ENCODE data around the gene LATS2. TPM values are rescaled to one million over a fixed set of nuclear protein-coding genes. Genes with fewer than 3 reads are reported as not detected.
A peak's percentile ranks its signal among the peaks of the same experiment; 100 is the strongest.
"Not testable (repeated sequence)": the region's sequence is repeated elsewhere in the genome, so short reads cannot be mapped to it uniquely, and the experiment has no call there.

LATS2 gene
- total RNA-seq, 2 experiments from 2014 or later: 1.6 TPM

DNA sequence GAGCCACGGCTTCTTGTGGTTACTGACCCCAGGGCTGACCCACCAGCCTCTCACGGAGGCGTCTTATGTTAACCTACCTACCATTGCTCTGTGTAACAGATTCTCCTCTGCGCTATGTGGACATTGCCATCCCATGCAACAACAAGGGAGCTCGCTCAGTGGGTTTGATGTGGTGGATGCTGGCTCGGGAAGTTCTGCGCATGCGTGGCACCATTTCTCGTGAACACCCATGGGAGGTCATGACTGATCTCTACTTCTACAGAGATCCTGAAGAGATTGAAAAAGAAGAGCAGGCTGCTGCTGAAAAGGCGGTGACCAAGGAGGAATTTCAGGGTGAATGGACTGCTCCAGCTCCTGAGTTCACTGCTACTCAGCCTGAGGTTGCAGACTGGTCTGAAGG is 99.7 kb downstream of the LATS2 start:
- H3K9me3 Mint-ChIP-seq (ENCODE audit: low read depth); CTCF ChIA-PET; ATAC-seq; DNase-seq; H3K4me3 Mint-ChIP-seq; H3K27me3 Mint-ChIP-seq; intact Hi-C loops (cut with DNase I, micrococcal nuclease); POLR2A ChIA-PET; H3K4me1 Mint-ChIP-seq; H3K27ac Mint-ChIP-seq; H3K36me3 Mint-ChIP-seq (ENCODE audit: low read depth): not testable (repeated sequence)

- no peak for DNase-seq
- Mint-ChIP-seq H3K9me3 (ENCODE audit: low read depth) (no peaks in the 10 kb centered on the region), H3K4me1 (peaks cover 2% of the 10 kb centered on the region), H3K4me3 (no peak overlapping the region), H3K27me3 (peaks cover 5% of the 10 kb centered on the region), H3K36me3 (ENCODE audit: low read depth) (no peaks in the 10 kb centered on the region), H3K27ac (no peak overlapping the region)
- intact Hi-C loops (cut with DNase I, micrococcal nuclease): no loop called here
- ChIA-PET POLR2A (no interaction called here), CTCF (no interaction called here)
- no peak for ATAC-seq
Observed at GRCh38 chr13:20960663-20961309, 100.6 kb downstream of the LATS2 start.

GRCh38 chr13:20957049-20957620 is 104.3 kb downstream of the LATS2 start:
- intact Hi-C loops (cut with DNase I, micrococcal nuclease); H3K4me1 Mint-ChIP-seq; H3K27me3 Mint-ChIP-seq; POLR2A ChIA-PET; H3K9me3 Mint-ChIP-seq (ENCODE audit: low read depth); H3K27ac Mint-ChIP-seq; DNase-seq; ATAC-seq; H3K36me3 Mint-ChIP-seq (ENCODE audit: low read depth); H3K4me3 Mint-ChIP-seq: not testable (repeated sequence)
- CTCF ChIA-PET: interaction anchor here (0.7 kb wide), 1 partner anchor 94 kb away, joined by 3 read pairs; no protein-coding TSS in a partner anchor

- intact Hi-C loops (cut with DNase I, micrococcal nuclease): no loop called here
- DNase-seq (no peak), ATAC-seq (no peak)
- CTCF ChIA-PET: interaction anchor here (0.8 kb wide), 1 partner anchor 11 kb away, joined by 5 read pairs; no protein-coding TSS in a partner anchor
- POLR2A ChIA-PET: no interaction called here
- Mint-ChIP-seq H3K9me3 (ENCODE audit: low read depth) (no peaks in the 10 kb centered on the region), H3K4me1 (no peaks in the 10 kb centered on the region), H3K4me3 (no peak overlapping the region), H3K27me3 (peaks cover 13% of the 10 kb centered on the region), H3K27ac (no peak overlapping the region), H3K36me3 (ENCODE audit: low read depth) (no peaks in the 10 kb centered on the region)
Observed at GRCh38 chr13:20955496-20955895, 105.9 kb downstream of the LATS2 start.

- intact Hi-C loops (cut with DNase I, micrococcal nuclease): no loop called here
- POLR2A ChIA-PET: interaction anchor here (0.6 kb wide), 1 partner anchor 55 kb away, joined by 3 read pairs; no protein-coding TSS in a partner anchor
- CTCF ChIA-PET: interaction anchor here (1.2 kb wide), 1 partner anchor 24 kb away, joined by 3 read pairs; no protein-coding TSS in a partner anchor
- Mint-ChIP-seq H3K27me3 (peaks cover 22% of the 10 kb centered on the region), H3K4me1 (no peaks in the 10 kb centered on the region), H3K36me3 (ENCODE audit: low read depth) (no peaks in the 10 kb centered on the region), H3K27ac (no peak overlapping the region), H3K4me3 (no peak overlapping the region), H3K9me3 (ENCODE audit: low read depth) (no peaks in the 10 kb centered on the region)
- ATAC-seq (no peak), DNase-seq (no peak)
Observed at GRCh38 chr13:20953245-20953931, 108.0 kb downstream of the LATS2 start.

- ATAC-seq: no peak
- POLR2A ChIA-PET: interaction anchor here (0.6 kb wide), 1 partner anchor 54 kb away, joined by 3 read pairs; no protein-coding TSS in a partner anchor
- CTCF ChIA-PET: interaction anchor here (1.2 kb wide), 2 partner anchors 9 to 24 kb away, joined by 3 read pairs; no protein-coding TSS in a partner anchor
- Mint-ChIP-seq H3K36me3 (ENCODE audit: low read depth) (no peaks in the 10 kb centered on the region), H3K27ac (no peak overlapping the region), H3K9me3 (ENCODE audit: low read depth) (no peaks in the 10 kb centered on the region), H3K27me3 (peaks cover 25% of the 10 kb centered on the region), H3K4me1 (no peaks in the 10 kb centered on the region), H3K4me3 (no peak overlapping the region)
- DNase-seq: no peak
- intact Hi-C loops (cut with DNase I, micrococcal nuclease): no loop called here
Observed at GRCh38 chr13:20952838-20953237, 108.5 kb downstream of the LATS2 start.

DNA sequence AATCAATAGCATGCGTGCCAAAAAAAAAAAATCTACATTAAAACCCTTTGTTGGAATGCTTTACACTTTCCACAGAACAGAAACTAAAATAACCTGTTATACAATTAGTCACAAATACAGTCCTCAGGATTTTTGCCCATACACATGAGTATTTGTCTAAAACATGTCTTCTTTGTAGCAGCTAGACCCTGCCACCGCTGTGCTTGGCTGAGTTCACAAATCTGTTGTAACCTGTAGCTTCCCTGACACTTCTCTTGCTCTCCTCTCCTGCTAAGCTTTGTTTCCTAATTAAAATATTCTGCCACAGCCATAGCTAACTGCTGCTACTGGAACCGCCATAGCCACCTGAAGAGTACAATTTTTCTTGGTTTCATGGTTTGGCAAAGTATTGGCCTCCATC is 113.4 kb downstream of the LATS2 start:
- intact Hi-C loops (cut with DNase I, micrococcal nuclease): loop anchor here in 1 of 2 experiments (10.0 kb wide), 1 partner anchor 117 kb away; the partner anchor contains the start of gene LATS2
- peaks cover 47% of the 10 kb centered on the region for H3K27me3 Mint-ChIP-seq

GRCh38 chr13:20945952-20946383 is 115.4 kb downstream of the LATS2 start:
- H3K4me1 Mint-ChIP-seq: peaks cover 8% of the 10 kb centered on the region
- H3K36me3 Mint-ChIP-seq (ENCODE audit: low read depth): no peaks in the 10 kb centered on the region
- H3K4me3 Mint-ChIP-seq: no peak overlapping the region

More for the DNA sequence above, 113.4 kb downstream of the LATS2 start:
- CTCF ChIA-PET: interaction anchor here (0.7 kb wide), 1 partner anchor 71 kb away, joined by 3 read pairs; no protein-coding TSS in a partner anchor
- H3K36me3 Mint-ChIP-seq (ENCODE audit: low read depth); DNase-seq; H3K9me3 Mint-ChIP-seq (ENCODE audit: low read depth); POLR2A ChIA-PET; H3K4me3 Mint-ChIP-seq; H3K27ac Mint-ChIP-seq; ATAC-seq; H3K4me1 Mint-ChIP-seq: not testable (repeated sequence)

DNA sequence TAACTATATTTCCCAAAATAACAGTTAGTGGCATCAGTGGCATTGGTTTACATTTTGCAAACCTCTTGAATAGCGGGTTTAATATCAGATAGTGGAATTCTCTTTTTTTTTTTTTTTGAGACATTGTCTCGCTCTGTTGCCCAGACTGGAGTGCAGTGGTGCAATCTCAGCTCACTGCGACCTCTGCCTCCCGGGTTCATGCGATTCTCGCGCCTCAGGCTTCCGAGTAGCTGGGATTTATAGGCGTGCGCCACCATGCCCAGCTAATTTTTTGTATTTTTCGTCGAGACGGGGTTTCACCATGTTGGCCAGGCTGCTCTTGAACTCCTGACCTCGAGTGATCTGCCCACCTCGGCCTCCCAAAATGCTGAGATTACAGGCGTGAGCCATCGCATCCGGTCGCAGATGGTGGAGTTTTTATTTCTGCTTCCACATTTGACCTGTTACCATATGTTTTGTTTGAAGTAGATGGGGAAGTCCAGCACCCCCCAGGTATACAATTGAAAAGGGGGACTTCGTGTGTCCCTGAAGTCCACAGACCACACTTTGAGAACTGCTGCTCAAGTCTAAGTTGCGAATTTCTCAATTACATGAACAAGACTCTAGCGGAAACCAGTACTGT is 118.3 kb downstream of the LATS2 start:
- H3K27me3 Mint-ChIP-seq: peaks cover 29% of the 10 kb centered on the region
- no peak for ATAC-seq
- CTCF ChIA-PET: interaction anchor here (0.6 to 2.3 kb wide), 17 partner anchors 9 to 553 kb away, joined by 3 to 9 read pairs (median 3); no protein-coding TSS in a partner anchor
- H3K27ac Mint-ChIP-seq: no peak overlapping the region
- H3K36me3 Mint-ChIP-seq (ENCODE audit: low read depth): no peaks in the 10 kb centered on the region
- peaks cover 8% of the 10 kb centered on the region for H3K4me1 Mint-ChIP-seq
- H3K4me3 Mint-ChIP-seq: no peak overlapping the region
- POLR2A ChIA-PET: interaction anchor here (0.7 kb wide), 1 partner anchor 464 kb away, joined by 5 read pairs; no protein-coding TSS in a partner anchor
- intact Hi-C loops (cut with DNase I, micrococcal nuclease): loop anchor here (1.0 to 10.0 kb wide), 7 partner anchors 122 to 536 kb away; partner anchors contain the start of genes LATS2 (in 1 of the 2), MRPL57 (in 1 of the 2) and SKA3 (in 1 of the 2)
- DNase-seq: no peak
- no peaks in the 10 kb centered on the region for H3K9me3 Mint-ChIP-seq (ENCODE audit: low read depth)

More at GRCh38 chr13:20945952-20946383, 115.4 kb downstream of the LATS2 start:
- ATAC-seq: no peak
- ChIA-PET POLR2A (interaction anchor here (0.7 kb wide), 1 partner anchor 83 kb away, joined by 5 read pairs; no protein-coding TSS in a partner anchor), CTCF (interaction anchor here (0.6 to 0.8 kb wide), 2 partner anchors 159 to 254 kb away, joined by 3 read pairs; no protein-coding TSS in a partner anchor)
- Mint-ChIP-seq H3K9me3 (ENCODE audit: low read depth) (no peaks in the 10 kb centered on the region), H3K27ac (no peak overlapping the region), H3K27me3 (peaks cover 41% of the 10 kb centered on the region)
- intact Hi-C loops (cut with DNase I, micrococcal nuclease): loop anchor here in 1 of 2 experiments (10.0 kb wide), 1 partner anchor 119 kb away; the partner anchor contains the start of gene LATS2
- peak; percentile 14 for DNase-seq

DNA sequence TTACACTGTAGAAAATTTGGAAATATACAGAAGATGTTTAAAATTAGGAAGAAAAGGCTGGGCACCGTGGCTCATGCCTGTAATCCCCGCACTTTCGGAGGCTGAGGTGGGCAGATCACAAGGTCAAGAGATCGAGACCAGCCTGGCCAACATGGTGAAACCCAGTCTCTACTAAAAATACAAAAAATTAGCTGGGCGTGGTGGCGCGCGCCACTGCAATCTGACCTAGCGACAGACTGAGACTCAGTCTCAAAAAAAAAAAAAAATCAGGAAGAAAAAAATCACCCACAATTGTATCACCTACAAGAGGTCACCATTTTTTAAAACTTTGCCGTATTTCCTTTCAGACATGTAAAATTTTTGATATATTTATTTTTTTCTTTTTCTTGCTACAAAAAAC is 120.9 kb downstream of the LATS2 start:
- intact Hi-C loops (cut with DNase I, micrococcal nuclease): loop anchor here (5.0 to 10.0 kb wide), 2 partner anchors 124 to 192 kb away; partner anchors contain the start of gene LATS2 (in 1 of the 2)
- POLR2A ChIA-PET; H3K9me3 Mint-ChIP-seq (ENCODE audit: low read depth); H3K4me3 Mint-ChIP-seq; H3K36me3 Mint-ChIP-seq (ENCODE audit: low read depth); DNase-seq; ATAC-seq; H3K4me1 Mint-ChIP-seq; H3K27ac Mint-ChIP-seq: not testable (repeated sequence)
- CTCF ChIA-PET: interaction anchor here (0.6 kb wide), 1 partner anchor 781 kb away, joined by 3 read pairs; no protein-coding TSS in a partner anchor
- peaks cover 19% of the 10 kb centered on the region for H3K27me3 Mint-ChIP-seq

Measured in activated CD4-positive, alpha-beta T cell treated with anti-CD3 and anti-CD28 coated beads for 36 hours (primary cell).